ENCODE results near the gene MRPL49.

MRPL49 gene

DNA sequence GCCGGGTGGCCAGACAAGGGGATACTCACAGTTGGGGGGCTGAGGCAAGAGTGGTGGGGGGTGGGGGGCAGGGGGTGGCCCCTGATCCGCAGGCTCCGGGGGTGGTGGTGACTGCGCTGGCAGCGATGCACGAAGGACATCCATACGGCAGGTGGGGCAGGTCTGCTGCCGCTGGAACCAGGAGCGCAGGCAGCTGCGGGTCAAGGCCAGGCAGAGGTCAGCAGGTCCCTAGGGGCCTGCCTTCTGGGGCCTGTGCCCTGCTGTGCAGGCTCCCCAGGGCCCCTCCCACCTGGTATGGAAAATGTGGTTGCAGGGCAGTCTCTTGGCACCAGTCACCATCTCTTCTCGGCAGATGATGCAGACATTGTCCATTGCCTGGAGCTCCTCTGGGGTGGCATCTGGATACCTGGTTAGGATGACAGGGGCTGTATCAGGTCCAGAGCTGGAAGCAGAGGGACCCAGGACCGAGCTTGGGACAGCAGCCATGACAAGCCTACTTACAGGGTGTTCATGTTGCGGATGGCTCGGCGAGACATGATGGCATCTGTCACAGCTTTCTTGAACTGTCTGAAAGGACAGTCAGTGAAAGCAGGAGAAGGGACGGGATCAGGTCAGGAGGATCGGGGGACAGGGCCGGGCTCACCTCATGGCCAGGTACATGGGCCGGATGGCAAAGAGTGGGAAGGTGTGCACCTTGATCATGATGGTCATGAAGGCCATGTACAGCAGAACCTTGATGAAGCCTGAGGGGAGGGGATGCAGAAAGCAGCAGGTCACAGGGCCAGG is 8.7 kb downstream of the MRPL49 start:
- in situ Hi-C loops (cut with HindIII; ENCODE audit: low sequenced_read_pairs) = no loop called here
- TF ChIP-seq, protein P1, sequence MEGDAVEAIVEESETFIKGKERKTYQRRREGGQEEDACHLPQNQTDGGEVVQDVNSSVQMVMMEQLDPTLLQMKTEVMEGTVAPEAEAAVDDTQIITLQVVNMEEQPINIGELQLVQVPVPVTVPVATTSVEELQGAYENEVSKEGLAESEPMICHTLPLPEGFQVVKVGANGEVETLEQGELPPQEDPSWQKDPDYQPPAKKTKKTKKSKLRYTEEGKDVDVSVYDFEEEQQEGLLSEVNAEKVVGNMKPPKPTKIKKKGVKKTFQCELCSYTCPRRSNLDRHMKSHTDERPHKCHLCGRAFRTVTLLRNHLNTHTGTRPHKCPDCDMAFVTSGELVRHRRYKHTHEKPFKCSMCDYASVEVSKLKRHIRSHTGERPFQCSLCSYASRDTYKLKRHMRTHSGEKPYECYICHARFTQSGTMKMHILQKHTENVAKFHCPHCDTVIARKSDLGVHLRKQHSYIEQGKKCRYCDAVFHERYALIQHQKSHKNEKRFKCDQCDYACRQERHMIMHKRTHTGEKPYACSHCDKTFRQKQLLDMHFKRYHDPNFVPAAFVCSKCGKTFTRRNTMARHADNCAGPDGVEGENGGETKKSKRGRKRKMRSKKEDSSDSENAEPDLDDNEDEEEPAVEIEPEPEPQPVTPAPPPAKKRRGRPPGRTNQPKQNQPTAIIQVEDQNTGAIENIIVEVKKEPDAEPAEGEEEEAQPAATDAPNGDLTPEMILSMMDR (IDR thresholded peaks at IDR 0.05; ENCODE audit: low read depth, low read length, missing control alignments) = no peak
- DNase-seq (ENCODE audit: low read depth) = no peak
- no peak overlapping the region for H3K4me3 ChIP-seq (ENCODE audit: low read depth, low read length)

- DNase-seq (ENCODE audit: low read depth) = no peak
- TF ChIP-seq, protein P1 (IDR thresholded peaks at IDR 0.05; ENCODE audit: low read depth, low read length, missing control alignments) = no peak
- in situ Hi-C loops (cut with HindIII; ENCODE audit: low sequenced_read_pairs) = no loop called here
- H3K4me3 ChIP-seq (ENCODE audit: low read depth, low read length) = no peak overlapping the region
Measured at GRCh38 chr11:65131417-65131776, 9.3 kb downstream of the MRPL49 start.

DNA sequence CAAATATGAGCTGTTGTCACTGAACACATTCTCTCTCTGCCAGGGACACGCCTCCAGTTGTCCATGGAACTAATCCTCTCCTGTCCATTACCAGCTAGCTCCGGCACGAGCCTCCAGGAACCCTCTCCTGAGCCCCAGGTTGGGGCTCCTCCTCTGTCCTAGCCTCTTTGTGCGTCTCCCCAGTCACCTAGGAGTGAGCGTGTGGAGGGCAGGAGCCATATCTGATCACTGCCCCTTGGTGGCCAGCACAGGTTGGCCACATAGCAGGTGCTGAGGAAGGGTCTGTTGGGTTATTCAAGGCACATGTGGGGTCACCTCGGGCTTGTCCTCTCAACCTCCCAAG is 9.7 kb downstream of the MRPL49 start:
- in situ Hi-C loops (cut with HindIII; ENCODE audit: low sequenced_read_pairs) = no loop called here
- H3K4me3 ChIP-seq (ENCODE audit: low read depth, low read length) = no peak overlapping the region
- no peak for DNase-seq (ENCODE audit: low read depth)
- TF ChIP-seq, protein P1 (IDR thresholded peaks at IDR 0.05; ENCODE audit: low read depth, low read length, missing control alignments) = no peak

DNA sequence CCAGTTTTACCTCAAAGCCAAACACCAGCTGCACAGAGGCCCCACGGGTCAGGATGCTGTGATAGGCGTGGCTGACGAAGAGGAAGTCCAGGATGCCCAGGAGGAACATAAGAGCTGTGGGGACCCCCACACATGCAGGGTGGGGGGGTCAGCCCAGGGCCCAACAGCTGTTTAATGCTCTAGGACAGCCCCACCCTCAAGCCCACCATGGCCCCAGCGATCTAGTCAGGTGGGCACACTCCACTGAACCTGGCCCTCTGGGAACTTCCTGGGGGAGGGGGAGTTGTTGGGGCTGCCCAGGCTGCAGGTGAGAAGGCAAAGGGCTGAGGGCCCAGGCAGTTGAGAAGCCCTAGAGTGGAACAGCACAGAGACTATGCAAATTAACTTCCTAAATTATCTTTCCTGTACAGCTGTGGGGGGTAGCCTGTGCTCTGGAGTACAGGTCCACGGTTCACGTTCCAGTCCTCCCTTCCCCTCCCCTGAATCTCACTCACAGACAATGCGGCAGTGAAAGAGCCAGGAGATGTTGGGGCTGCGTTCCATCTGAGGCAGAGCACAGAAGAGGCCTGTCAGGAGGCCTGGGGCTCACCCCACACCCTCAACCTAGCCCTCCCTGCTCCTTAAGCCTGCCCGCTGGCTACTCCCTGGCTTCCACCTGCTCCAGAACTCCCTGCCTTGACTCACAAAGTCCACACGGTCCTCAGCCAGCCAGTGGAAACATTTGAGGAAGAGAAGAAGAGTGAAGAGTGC is 10.3 kb downstream of the MRPL49 start:
- peak overlapping the region; percentile 78 for H3K4me3 ChIP-seq (ENCODE audit: low read depth, low read length)
- TF ChIP-seq, protein P1 (IDR thresholded peaks at IDR 0.05; ENCODE audit: low read depth, low read length, missing control alignments) = no peak
- in situ Hi-C loops (cut with HindIII; ENCODE audit: low sequenced_read_pairs) = no loop called here
- DNase-seq (ENCODE audit: low read depth) = no peak

DNA sequence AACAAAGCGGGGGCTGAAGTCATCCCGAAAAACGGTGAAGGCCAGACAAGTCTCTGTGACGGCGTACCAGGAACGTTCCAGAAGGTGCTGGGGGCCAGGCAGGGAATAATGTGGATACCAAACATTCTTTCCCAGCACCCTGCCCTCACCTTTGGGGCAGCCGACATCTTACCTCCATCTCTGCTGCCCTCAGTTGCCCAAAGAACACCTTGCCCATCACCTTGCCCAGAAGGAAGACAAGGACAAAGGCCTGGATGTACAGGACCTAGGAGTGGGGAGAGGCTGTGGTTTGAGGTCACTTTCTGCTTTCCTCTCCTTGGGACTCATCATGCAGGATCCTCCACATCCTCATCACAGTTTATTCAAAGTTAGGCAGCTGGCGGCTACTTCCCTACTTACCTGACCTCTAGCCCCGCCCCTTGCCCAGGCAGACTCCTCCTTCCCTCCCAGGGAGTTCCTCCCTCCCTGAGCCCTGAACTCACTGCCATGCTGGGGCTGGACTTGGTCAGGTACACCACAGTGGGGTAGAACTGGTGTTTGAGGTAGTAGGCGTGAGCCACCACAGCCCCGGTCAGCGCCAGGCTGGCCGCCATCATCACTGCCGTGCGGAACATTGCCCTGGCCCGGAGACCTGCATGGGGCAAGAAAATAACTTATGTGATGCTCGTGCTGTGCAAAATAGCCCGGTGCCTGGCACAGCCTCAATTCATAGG is 11.0 kb downstream of the MRPL49 start:
- in situ Hi-C loops (cut with HindIII; ENCODE audit: low sequenced_read_pairs) = no loop called here
- DNase-seq (ENCODE audit: low read depth) = no peak
- TF ChIP-seq, protein P1 (IDR thresholded peaks at IDR 0.05; ENCODE audit: low read depth, low read length, missing control alignments) = no peak
- H3K4me3 ChIP-seq (ENCODE audit: low read depth, low read length) = peak overlapping the region; percentile 78

GRCh38 chr11:65133724-65134123 is 11.6 kb downstream of the MRPL49 start:
- in situ Hi-C loops (cut with HindIII; ENCODE audit: low sequenced_read_pairs) = no loop called here
- TF ChIP-seq, protein P1 (IDR thresholded peaks at IDR 0.05; ENCODE audit: low read depth, low read length, missing control alignments) = no peak
- H3K4me3 ChIP-seq (ENCODE audit: low read depth, low read length) = peak overlapping the region; percentile 78
- DNase-seq (ENCODE audit: low read depth) = no peak
